Measurements from ENCODE around the gene ZNF608.

The ZNF608 gene

DNA sequence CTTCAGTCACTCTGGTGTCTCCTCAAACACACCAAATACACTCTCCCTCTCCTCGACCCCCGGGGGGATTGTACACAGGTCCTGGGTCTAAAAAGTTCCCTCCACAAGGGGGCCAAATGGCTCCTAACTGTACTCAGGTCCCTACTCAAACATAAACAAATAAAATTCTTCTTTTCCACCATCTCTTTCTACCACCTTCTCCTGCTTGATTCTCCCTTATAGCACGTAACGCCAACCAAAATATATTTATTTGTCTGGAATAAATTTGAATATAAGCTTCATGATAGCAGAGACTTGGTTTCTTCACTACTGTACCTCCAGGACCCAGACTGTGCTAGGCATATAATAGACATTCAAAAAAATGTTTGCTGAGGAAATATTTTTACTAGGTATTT lies 21.4 kb downstream of the ZNF608 start:
- TF ChIP-seq, protein P1, sequence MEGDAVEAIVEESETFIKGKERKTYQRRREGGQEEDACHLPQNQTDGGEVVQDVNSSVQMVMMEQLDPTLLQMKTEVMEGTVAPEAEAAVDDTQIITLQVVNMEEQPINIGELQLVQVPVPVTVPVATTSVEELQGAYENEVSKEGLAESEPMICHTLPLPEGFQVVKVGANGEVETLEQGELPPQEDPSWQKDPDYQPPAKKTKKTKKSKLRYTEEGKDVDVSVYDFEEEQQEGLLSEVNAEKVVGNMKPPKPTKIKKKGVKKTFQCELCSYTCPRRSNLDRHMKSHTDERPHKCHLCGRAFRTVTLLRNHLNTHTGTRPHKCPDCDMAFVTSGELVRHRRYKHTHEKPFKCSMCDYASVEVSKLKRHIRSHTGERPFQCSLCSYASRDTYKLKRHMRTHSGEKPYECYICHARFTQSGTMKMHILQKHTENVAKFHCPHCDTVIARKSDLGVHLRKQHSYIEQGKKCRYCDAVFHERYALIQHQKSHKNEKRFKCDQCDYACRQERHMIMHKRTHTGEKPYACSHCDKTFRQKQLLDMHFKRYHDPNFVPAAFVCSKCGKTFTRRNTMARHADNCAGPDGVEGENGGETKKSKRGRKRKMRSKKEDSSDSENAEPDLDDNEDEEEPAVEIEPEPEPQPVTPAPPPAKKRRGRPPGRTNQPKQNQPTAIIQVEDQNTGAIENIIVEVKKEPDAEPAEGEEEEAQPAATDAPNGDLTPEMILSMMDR (IDR thresholded peaks at IDR 0.05; ENCODE audit: low read depth, low read length, missing control alignments) = peak; percentile 58
- H3K4me3 ChIP-seq (ENCODE audit: low read depth, low read length) = peak overlapping the region; percentile 61
- no peak for DNase-seq (ENCODE audit: low read depth)

- peak overlapping the region; percentile 61 for H3K4me3 ChIP-seq (ENCODE audit: low read depth, low read length)
- TF ChIP-seq, protein P1 (IDR thresholded peaks at IDR 0.05; ENCODE audit: low read depth, low read length, missing control alignments) = no peak
- peak; percentile 74 for DNase-seq (ENCODE audit: low read depth)
Observed at GRCh38 chr5:124724357-124725039, 21.9 kb downstream of the ZNF608 start.

DNA sequence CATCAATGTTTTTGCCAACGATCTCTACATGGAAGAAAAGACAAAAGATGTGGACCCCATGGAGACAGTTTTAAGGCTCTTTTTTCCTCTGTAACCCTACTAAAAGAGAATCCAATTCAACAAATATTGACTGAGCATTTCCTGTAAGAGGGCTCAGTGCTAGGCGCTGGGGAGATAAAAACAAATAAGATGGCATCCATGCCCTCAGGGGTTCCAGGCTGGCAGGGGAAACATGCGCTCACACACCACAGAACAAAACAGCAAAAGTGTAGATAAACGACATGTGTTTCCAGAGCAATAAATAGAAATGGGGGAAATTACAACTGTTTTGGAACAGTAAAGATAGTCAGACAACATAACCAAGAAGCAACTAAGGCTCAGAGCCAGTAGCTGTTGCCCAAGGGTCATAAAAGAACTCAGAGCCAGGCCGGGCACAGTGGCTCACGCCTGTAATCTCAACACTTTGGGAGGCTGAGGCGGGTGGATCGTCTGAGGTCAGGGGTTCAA lies 25.2 kb downstream of the ZNF608 start:
- no peak overlapping the region for H3K4me3 ChIP-seq (ENCODE audit: low read depth, low read length)
- no peak for DNase-seq (ENCODE audit: low read depth)
- TF ChIP-seq, protein P1 (IDR thresholded peaks at IDR 0.05; ENCODE audit: low read depth, low read length, missing control alignments) = no peak

DNA sequence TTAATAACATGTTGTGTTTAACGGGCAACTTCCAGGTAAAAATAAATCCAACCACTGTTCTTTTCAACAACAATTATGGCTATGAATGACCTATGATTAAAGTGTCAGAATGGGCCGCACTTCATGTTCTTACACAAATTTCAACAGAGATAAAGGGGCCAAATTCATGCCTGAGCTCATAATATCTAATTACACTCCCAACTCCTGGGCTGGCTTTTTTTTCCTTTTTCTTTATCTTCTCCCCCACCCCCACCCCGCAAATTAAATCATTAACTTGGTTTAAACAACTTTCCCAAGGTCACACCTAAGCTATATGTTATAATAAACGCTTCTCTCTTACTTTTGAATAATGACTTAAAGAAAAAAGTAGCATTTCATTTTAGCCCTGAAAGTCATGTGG lies 25.8 kb downstream of the ZNF608 start:
- H3K4me3 ChIP-seq (ENCODE audit: low read depth, low read length) = no peak overlapping the region
- TF ChIP-seq, protein P1 (IDR thresholded peaks at IDR 0.05; ENCODE audit: low read depth, low read length, missing control alignments) = no peak
- DNase-seq (ENCODE audit: low read depth) = no peak

- H3K4me3 ChIP-seq (ENCODE audit: low read depth, low read length) = peak overlapping the region; percentile 21; the same call in 1 of the 2 replicates
- TF ChIP-seq, protein P1 (IDR thresholded peaks at IDR 0.05; ENCODE audit: low read depth, low read length, missing control alignments) = no peak
- DNase-seq (ENCODE audit: low read depth) = no peak
Observed at GRCh38 chr5:124719113-124719967, 27.1 kb downstream of the ZNF608 start.

- no peak for DNase-seq (ENCODE audit: low read depth)
Observed at GRCh38 chr5:124718380-124718789, 28.1 kb downstream of the ZNF608 start.

More at GRCh38 chr5:124718380-124718789, 28.1 kb downstream of the ZNF608 start:
- TF ChIP-seq, protein P1 (IDR thresholded peaks at IDR 0.05; ENCODE audit: low read depth, low read length, missing control alignments) = no peak
- H3K4me3 ChIP-seq (ENCODE audit: low read depth, low read length) = peak overlapping the region; percentile 23; the same call in 1 of the 2 replicates
